Activated CD8-positive, alpha-beta memory T cell treated with anti-CD3 and anti-CD28 coated beads, Interleukin-2, amount 50 U/mL, for 1 hour (primary cell): Measurements from ENCODE around the gene PLXNA1.
A peak's percentile ranks its signal among the peaks of the same experiment; 100 is the strongest.

ENCODE experiments used
- DNase-seq: peaks from one replicate; pipeline ENCODE4 v3.0.0-alpha.2; 2020; ENCODE audit errors: extremely low read depth

The PLXNA1 gene

DNA sequence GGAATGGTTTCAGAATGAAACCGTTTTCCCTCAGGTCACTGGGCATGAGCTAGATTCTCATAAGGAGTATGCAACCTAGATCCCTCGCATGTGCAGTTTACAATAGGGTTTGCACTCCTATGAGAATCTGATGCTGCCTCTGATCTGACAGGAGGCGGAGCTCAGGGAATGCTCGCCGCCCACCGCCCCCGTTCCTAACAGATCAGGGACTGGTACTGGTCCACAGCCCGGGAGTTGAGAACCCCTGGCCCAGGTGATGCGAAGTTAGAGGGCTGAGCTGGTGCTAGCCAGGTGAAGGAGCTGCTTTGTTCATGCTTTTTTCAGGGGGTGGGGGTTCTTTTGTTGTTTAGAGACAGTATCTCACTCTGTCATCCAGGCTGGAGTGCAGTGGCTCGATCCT, 15.5 kb upstream of the PLXNA1 start:
- no peak for DNase-seq

GRCh38 chr3:126968391-126969390, 14.2 kb upstream of the PLXNA1 start:
- no peak for DNase-seq

DNA sequence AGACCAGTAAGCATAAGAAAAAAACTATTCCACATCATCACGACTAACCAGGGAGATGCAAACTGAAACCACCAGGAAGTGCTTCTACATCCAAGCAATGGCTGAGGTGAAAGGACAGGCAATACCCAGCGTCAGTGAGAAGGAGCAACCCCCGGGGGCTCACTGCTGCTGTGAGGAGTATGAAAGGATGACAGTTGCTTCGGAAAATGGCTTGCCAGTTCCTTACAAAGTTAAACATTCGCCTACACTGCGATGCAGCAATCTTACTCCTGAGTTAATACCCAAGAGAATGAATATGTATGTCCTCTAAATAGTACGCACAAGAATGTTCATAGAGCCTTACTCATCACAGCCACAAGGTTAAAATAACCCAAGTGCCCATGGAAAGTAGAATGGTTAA, 13.3 kb upstream of the PLXNA1 start:
- no peak for DNase-seq

DNA sequence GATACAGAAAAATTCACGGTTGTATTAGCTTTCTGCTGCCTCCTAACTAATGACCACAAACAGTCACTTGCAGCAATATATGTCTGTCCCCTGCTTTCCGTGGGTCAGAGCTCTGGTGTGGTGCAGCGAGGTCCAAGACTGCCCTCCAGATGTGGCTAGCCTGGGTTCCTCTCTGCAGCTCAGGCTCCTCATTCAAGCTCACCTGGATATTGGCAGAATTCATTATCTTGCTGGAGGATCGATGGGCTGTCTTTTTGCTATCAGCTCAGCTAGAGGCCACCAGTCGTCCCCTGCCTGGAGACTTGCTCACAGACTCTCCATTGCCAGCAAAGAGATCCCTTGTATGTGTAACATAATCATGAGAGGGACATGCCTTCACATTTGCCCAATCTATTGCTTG, 12.8 kb upstream of the PLXNA1 start:
- DNase-seq = no peak

GRCh38 chr3:126970921-126971320, 12.0 kb upstream of the PLXNA1 start:
- no peak for DNase-seq

DNA sequence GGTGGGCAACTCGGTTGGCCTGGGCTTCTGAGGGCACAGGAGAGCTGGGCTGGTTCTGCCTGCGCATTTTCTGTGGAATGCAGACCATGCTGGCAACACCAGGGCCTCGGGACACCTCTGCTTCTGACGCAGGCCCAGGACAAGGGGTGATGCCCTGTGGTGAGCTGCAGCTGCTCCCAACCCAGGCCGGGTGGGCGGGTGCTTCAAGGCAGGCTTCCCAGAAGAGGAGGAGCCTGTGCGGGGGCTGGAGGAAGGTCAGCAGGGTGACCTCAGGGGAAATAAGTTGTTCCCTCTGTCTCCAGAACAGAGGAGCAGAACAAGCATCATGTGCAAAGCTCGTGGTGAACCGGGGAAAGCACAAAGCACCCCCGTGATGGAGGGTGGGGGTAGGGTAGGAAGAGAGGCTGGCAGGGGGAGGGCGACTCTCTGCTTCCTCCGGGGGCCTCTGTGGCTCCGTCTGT, 11.0 kb upstream of the PLXNA1 start:
- DNase-seq = no peak

DNA sequence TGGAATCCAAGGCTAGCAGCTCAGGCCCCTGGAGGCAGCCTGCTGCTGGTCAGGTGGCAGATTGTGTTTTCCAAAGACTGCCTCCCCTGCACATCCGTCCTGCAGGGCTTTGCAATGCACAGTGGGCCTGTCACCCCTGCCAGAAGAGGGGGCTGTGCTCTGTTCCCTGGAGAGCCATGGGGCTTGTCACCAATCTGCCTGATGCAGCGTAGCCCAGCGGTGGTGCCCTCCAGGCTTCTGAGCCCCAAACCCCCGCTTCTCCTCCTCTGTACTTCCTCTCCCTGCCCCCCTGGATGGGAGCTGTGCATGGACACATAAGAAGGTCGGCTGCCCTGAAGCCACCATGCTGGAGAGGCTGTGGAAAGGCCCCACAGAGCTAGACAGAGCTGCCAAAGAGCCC, 10.0 kb upstream of the PLXNA1 start:
- DNase-seq = no peak

DNA sequence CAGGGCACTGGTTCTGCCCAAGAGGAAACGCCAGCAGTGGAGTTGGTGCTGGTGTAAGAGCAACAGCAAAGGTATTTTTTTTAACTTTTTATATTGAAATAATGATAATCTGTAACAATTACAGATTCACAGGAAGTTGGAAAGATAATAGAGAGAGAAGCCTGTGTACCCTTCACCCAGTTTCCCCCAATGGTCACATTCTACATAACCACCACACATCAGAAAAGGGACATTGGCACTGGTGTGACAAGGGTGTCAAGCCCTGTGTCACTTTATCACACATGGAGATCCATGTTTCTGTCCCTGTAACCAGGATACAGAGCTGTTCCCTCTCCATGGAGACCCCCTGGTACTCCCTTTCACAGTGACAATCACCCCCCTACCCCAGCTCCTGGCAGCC, 9.1 kb upstream of the PLXNA1 start:
- DNase-seq = no peak

DNA sequence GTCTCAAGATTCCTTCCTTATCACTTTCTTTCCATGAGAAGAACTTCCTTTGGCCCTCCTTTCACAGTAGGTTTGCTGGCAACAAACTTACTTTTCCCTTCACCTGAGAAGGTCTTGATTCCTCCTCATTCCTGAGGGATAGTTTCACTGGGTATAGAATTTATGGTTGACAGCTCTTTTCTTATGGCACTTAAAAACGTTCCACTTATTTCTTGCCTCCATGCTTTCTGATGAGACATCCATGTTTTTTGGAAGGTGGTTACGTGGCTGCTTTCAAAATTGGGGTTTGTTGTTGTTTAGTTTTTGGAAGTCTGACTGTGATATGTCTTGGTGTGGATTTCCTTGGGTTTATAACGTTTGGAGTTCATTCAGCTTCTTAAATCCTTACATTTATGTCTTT, 8.2 kb upstream of the PLXNA1 start:
- no peak for DNase-seq

DNA sequence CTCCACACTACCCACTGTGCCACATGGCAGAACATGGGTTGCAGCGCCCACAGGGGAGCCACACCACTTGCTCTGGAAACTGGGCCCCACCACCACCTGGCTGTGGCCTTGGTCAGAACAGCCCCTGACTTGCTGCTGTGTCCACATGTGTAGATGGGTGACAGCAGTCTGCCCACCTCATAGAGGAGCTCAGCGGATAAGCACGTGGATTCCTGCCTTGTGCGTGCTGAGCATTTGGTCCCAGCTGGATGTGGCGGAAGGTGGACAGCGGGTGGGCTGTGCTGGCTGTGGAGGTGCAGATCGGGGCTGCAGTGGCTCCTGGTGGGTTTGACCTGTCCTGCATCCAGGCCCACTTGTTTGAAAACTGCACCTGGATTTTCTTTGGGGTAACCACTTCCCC, 6.0 kb upstream of the PLXNA1 start:
- no peak for DNase-seq

- DNase-seq = no peak
Observed at GRCh38 chr3:126977821-126978220, 5.1 kb upstream of the PLXNA1 start.

DNA sequence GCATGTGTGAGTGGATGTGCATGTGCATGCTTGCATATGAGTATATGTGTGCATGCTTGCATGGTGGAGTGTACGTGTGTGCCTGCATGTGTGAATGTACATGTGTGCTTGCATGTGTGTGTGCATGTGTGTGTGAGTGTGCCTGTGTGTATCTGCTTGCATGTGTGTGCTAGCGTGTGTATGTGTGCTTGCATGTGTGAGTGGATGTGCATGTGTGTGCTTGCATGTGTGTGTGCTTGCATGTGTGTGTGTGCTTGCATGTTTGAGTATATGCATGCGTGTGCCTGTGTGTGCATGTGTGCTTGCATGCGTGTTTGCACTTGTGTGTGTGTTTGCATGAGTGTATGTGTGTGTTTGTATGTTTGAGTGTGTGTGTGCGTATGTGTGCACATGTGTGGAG, 4.6 kb upstream of the PLXNA1 start:
- DNase-seq = no peak

GRCh38 chr3:126979046-126979628, 3.8 kb upstream of the PLXNA1 start:
- no peak for DNase-seq

DNA sequence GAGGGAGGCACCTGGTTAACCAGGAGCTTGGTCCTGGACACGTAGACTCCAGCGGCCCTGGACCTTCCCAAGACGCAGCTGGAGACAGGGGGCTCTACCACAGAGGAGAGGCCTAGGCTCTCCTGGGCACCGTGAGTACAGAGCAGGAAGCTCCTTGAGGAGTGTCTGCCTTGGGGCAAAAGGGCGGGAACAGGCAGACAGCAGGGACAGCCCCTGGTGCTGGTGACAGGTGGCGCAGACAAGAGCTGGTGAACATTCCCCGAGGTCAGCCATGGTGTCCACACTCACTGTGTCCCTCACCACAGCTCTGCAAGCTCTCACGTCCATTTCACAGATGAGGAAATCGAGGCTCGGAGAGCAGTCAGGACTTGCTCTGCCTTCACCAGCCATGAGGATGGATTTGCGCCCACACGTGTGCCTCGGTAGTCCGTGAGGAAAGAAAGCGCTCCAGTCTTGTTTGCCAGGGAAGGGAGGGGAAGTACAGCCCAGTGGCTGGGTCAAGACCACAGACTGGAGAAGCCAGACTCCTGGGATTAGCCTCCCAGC, 2.6 kb upstream of the PLXNA1 start:
- DNase-seq = no peak

DNA sequence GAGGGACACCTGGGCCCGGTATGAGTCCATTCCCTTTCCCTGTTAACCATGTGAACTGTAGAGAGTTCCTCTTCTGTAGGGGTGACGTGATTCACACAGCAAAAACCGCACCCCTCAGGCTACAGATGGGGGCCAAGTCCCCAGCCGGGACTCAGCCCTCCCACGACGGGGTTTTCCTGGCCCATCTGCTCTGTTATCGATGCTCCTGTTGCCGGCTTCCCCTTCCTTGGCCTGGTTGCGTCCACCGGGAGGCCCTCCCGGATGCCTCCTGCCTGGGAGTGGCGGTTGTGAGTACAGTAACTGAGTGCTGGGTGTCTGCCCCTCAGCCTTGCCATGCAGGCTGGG, 817 bp upstream of the PLXNA1 start:
- peak; percentile 14 for DNase-seq

DNA sequence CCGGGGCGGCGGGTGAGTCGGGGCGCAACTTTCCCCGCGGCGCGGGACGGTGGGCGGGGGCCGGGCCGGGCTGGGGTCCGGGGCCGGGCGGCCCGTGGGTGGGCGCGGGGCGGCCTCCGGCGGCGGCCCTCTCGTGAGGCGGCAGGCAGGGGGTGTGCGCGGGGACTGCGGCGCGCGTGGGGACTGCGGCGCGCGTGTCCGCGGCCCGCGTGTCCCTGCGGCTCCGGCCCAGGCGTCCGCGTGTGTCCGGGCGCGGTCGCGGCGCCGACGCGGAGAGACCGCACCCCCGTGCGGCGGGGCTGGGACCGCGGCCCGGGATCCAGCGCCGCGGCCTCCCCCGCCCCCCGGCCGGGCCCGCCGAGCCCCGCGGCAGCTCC, 349 bp downstream of the PLXNA1 start:
- no peak for DNase-seq

DNA sequence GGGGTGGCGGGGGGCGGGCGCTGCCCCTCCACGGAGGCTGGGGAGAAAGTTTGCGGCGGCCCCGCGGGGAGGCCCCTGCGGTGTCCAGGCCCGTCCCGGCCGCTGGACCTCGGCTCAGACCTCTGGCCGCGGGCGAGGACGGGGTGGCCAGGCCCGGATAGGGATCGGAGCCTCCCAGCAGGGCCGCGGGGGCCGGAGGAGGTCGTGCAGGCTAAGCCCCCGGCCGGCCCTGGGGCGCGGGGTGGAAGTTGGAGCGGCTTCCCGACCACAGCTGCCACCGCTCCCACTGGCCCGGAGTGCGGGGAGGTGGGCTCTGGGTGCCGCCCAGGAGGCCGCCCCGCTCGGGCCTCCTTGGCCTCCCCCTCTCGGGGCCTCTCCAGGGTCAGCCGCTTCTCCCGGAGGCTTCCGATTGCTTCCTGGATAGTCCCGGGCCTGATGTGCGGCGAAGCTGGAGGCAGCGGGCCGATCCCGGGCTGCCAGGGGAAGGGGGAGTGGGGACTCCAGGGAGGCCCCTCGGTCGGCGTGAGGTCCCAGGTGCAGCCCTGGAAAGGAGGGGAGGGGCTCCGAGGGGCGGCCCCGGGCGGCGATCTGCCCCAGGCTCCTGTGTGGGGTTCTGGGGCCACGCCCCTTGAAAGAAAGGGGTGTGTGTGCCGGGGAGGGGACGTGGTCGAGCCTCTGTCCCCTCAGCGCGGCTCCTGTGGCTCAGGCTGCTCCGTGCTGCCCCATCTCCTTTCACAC, 907 bp downstream of the PLXNA1 start:
- no peak for DNase-seq

DNA sequence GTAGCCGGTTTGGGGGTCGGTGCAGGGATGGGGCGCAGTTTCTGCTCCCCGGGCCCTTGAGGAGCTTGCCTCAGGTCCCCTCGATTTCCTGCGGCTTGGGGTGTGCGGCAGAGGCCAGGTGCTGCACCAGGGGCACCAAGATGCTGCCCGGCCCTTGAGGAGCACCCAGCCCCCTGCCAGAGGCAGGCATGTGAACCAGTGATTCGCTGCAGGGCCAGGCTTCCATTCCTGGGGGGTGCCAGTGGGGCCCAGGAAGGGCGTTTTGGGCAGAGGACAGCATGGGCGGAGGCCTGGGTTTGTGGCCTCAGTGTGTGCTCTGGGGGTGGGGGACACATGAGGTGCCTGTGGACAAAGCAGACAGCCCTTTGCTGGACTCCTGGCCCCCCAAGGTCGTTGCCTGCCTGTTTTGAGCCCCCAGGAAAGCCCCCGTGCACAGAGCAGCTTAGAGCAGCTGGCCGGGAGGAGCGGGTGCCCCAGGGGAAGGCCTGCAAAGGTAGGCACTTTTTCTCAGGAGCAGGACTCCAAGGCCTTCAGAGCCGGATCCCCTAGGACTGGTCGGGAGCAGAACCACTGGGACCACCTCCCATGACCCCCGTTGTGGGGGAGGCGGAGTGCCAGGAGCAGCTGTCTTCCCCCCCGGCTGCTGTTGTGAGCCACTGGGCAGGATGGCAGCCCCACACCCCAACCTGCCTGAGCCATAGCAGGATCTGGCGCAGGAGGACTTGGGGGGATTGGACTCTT, 1.6 kb downstream of the PLXNA1 start:
- no peak for DNase-seq

GRCh38 chr3:126985132-126985985, 2.4 kb downstream of the PLXNA1 start:
- no peak for DNase-seq

DNA sequence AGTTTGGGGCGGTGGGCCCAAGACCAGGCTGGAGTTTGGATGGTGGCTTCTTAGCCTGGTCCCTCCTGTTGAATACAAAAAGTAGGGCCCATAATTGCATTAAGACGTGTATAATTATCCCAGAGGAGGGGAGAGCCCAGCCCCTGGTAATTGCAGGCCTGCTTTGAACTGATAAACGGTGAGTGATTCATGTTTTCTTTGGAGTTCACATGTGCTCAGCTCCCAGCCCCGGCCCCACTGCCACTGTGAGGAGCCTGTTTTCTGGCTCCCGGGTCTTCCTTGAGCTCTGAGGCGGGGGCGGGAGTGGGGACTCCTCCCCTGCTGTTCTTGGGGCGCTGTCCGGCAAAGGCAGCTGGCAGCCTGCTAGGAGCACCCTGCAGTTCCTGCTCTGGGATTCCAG, 3.1 kb downstream of the PLXNA1 start:
- DNase-seq = no peak

DNA sequence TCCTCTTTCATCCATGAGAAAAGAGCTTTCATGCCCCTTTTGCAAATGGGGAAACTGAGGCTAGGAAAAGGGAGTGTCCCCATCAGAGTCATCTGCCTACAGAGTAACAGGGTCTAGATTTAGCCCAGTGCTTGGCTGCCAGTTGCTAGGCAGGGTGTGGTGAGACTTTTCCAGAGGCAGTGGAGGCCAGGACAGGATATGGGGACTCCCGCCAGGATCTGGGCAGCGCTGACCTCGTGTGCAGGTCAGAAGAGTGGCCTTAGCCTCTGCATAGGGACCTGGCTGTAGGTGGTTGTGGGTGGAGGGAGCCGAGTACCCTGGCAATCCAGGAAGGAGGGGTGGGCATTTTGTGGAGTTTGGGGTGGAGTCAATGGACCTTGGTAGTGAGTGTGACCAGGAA, 4.2 kb downstream of the PLXNA1 start:
- no peak for DNase-seq
